K562 (cell line): ENCODE data around the gene BNIP5. TPM values are rescaled to one million over a fixed set of nuclear protein-coding genes. Genes with fewer than 3 reads are reported as not detected.

ENCODE experiments used
- C11orf30 ChIP-seq: fragments of 450-650 bp; IDR thresholded peaks from 2 replicates; pipeline ENCODE4 v1.6.1; 2016; ENCODE audit warnings: low read depth, mild to moderate bottlenecking
- CHD2 ChIP-seq: IDR thresholded peaks from 2 replicates; pipeline ENCODE4 v1.6.1; 2011; ENCODE audit warnings: low read depth, low read length
- GATAD2A ChIP-seq: fragments of 450-650 bp; IDR thresholded peaks from 2 replicates; pipeline ENCODE4 v1.6.1; 2017
- KDM1A ChIP-seq, 2 experiments: fragments of 450-650 bp; IDR thresholded peaks; 2 replicates each; pipeline ENCODE4 v1.6.1; 2016; ENCODE audit warnings: mild to moderate bottlenecking in 2 of 2
- KLF10 ChIP-seq: fragments of 250-450 bp; sonication (Bioruptor Pico); IDR thresholded peaks from 2 replicates; pipeline ENCODE4 v1.6.1; 2021; ENCODE audit warnings: matching md5 sums
- NR2F6 ChIP-seq: fragments of 450-650 bp; formaldehyde crosslinking; IDR thresholded peaks from 2 replicates; pipeline ENCODE4 v1.4.0; 2020; ENCODE audit warnings: mild to moderate bottlenecking
- RFX7 ChIP-seq: fragments of 250-450 bp; sonication (Bioruptor Pico); IDR thresholded peaks from 2 replicates; pipeline ENCODE4 v1.5.1; 2021; ENCODE audit warnings: mild to moderate bottlenecking
- SIRT6 ChIP-seq: IDR thresholded peaks from one replicate; pipeline ENCODE4 v1.6.1; 2012; ENCODE audit warnings: low read depth, mild to moderate bottlenecking, control low read depth, inconsistent platforms, low read length, moderate library complexity
- TOE1 ChIP-seq, 2 experiments: fragments of 450-650 bp in 1 of 2; sonication (generic) in 1 of 2; formaldehyde crosslinking in 1 of 2; IDR thresholded peaks; 2 replicates each; pipeline versions ENCODE4 v1.7.1 to v1.8.0; 2016 to 2022; ENCODE audit warnings: borderline replicate concordance in 2 of 2, mild to moderate bottlenecking in 2 of 2, antibody characterized with exemption in 1 of 2, inconsistent platforms in 1 of 2, low read depth in 1 of 2, missing genetic modification reagents in 1 of 2, moderate library complexity in 1 of 2
- ZNF561 ChIP-seq: fragments of 450-650 bp; formaldehyde crosslinking; conservative IDR thresholded peaks from 2 replicates; pipeline ENCODE4 v1.4.0; 2020; ENCODE audit warnings: mild to moderate bottlenecking, moderate library complexity
- polyA plus RNA-seq, 8 experiments: library from polyadenylated mRNA; depleted of rRNA in 4 of 8; stranded (reverse) in 5 of 8; unstranded in 3 of 8; fragments of >200 nt; fragmentation: Nextera tagmentation in 2 of 8; fragmentation: Illumina TruSeq in 1 of 8; extraction: Ambion mirVana in 2 of 8; extraction: Trizol in 1 of 8; gene quantifications; 2 replicates each; pipeline versions ENCODE4 v1.2.1 to v1.2.3, GENCODE V29; 2011 to 2014; ENCODE audit warnings: inconsistent platforms in 1 of 8, missing spikeins in 1 of 8
- total RNA-seq, 7 experiments: library from RNA; depleted of rRNA in 6 of 7; stranded (reverse); fragments of >200 nt in 6 of 7; fragmentation: Illumina TruSeq in 2 of 7; extraction: Trizol in 2 of 7; gene quantifications; 2 replicates each; pipeline versions ENCODE4 v1.2.1 to v1.2.3, GENCODE V29; 2011 to 2021; ENCODE audit warnings: low replicate concordance in 1 of 7
- TF ChIP-seq, protein P1 (sequence below): sonication (generic); formaldehyde crosslinking; IDR thresholded peaks from 2 replicates; pipeline ENCODE4 v1.4.0; 2020; ENCODE audit warnings: mild to moderate bottlenecking, missing genetic modification reagents
- TF ChIP-seq, protein P2 (sequence below): fragments of 250-450 bp; sonication (Bioruptor Pico); IDR thresholded peaks from 2 replicates; pipeline ENCODE4 v1.5.0; 2020; ENCODE audit warnings: mild to moderate bottlenecking, borderline replicate concordance
- TF ChIP-seq, protein P3 (sequence below): fragments of 450-650 bp; formaldehyde crosslinking; IDR thresholded peaks from 2 replicates; pipeline ENCODE4 v1.4.0; 2020; ENCODE audit warnings: mild to moderate bottlenecking
- TF ChIP-seq, protein P4 (sequence below): fragments of 450-650 bp; IDR thresholded peaks from 2 replicates; pipeline ENCODE4 v1.6.1; 2016; ENCODE audit warnings: borderline replicate concordance
- TF ChIP-seq, protein P5 (sequence below): sonication (generic); formaldehyde crosslinking; IDR thresholded peaks from 2 replicates; pipeline ENCODE4 v1.8.1; 2023; ENCODE audit warnings: mild to moderate bottlenecking, missing genetic modification reagents
- TF ChIP-seq, protein P6 (sequence below): fragments of 200-800 bp; sonication (Bioruptor generic); IDR thresholded peaks from 2 replicates; pipeline ENCODE4 v1.6.1; 2017; ENCODE audit warnings: missing genetic modification characterization, missing compliant biosample characterization

Gene BNIP5
- total and polyA plus RNA-seq, 9 of the 15 experiments (the other 6 are each of a cell fraction or from before 2014, with no cell fraction given): not detected

DNA sequence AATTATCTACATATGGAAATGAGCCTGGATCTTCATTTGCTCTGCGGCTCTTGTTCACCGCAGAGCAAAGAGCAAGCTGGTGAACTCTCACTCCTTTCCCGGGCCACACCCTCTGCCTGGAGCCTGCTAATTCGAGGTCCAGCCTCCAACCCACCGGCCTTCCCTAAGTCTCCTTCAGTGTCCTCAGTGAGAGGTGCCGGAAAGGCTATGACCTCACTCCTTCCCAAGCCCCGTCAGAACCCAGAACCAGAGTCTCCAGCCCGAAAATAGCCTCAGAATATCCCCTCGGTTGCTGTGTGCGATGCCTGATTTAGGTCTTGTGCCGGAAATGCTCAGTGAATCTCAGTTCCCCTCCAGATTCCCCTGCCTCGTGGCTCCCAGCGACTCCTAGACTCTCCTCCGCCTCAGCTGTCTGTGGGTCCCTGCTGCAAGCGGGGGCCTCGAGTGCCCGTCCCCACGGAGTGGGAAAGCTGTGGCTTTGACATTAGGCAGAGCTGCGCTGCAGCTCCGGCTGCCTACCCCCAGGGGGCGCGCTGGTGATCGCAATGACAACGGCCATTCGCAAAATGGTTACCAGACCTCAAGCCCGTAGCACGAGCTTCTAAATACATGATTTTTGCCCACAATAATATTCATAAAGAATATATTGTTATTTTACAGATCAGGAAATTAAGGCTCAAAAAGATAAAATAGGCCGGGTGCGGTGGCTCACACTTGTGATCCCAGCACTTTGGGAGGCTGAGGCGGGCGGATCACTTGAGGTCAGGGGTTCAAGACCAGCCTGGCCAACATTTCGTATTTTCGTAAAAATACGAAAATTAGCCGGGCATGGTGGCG, 4.1 kb upstream of the BNIP5 start (continued):
- TF ChIP-seq, protein P1, sequence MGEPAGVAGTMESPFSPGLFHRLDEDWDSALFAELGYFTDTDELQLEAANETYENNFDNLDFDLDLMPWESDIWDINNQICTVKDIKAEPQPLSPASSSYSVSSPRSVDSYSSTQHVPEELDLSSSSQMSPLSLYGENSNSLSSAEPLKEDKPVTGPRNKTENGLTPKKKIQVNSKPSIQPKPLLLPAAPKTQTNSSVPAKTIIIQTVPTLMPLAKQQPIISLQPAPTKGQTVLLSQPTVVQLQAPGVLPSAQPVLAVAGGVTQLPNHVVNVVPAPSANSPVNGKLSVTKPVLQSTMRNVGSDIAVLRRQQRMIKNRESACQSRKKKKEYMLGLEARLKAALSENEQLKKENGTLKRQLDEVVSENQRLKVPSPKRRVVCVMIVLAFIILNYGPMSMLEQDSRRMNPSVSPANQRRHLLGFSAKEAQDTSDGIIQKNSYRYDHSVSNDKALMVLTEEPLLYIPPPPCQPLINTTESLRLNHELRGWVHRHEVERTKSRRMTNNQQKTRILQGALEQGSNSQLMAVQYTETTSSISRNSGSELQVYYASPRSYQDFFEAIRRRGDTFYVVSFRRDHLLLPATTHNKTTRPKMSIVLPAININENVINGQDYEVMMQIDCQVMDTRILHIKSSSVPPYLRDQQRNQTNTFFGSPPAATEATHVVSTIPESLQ (CRISPR knock-in tag): no peak; the same call in 1 of the 2 replicates
- no peak for TF ChIP-seq NR2F6 (CRISPR knock-in tag)
- TF ChIP-seq, protein P2, sequence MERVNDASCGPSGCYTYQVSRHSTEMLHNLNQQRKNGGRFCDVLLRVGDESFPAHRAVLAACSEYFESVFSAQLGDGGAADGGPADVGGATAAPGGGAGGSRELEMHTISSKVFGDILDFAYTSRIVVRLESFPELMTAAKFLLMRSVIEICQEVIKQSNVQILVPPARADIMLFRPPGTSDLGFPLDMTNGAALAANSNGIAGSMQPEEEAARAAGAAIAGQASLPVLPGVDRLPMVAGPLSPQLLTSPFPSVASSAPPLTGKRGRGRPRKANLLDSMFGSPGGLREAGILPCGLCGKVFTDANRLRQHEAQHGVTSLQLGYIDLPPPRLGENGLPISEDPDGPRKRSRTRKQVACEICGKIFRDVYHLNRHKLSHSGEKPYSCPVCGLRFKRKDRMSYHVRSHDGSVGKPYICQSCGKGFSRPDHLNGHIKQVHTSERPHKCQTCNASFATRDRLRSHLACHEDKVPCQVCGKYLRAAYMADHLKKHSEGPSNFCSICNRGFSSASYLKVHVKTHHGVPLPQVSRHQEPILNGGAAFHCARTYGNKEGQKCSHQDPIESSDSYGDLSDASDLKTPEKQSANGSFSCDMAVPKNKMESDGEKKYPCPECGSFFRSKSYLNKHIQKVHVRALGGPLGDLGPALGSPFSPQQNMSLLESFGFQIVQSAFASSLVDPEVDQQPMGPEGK: no peak
- TF ChIP-seq, protein P3, sequence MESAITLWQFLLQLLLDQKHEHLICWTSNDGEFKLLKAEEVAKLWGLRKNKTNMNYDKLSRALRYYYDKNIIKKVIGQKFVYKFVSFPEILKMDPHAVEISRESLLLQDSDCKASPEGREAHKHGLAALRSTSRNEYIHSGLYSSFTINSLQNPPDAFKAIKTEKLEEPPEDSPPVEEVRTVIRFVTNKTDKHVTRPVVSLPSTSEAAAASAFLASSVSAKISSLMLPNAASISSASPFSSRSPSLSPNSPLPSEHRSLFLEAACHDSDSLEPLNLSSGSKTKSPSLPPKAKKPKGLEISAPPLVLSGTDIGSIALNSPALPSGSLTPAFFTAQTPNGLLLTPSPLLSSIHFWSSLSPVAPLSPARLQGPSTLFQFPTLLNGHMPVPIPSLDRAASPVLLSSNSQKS (CRISPR knock-in tag): no peak
- TF ChIP-seq ZNF561: no peak
- no peak for TF ChIP-seq KDM1A (IDR thresholded peaks at IDR 0.05)
- no peak for TF ChIP-seq SIRT6
- TF ChIP-seq, protein P4, sequence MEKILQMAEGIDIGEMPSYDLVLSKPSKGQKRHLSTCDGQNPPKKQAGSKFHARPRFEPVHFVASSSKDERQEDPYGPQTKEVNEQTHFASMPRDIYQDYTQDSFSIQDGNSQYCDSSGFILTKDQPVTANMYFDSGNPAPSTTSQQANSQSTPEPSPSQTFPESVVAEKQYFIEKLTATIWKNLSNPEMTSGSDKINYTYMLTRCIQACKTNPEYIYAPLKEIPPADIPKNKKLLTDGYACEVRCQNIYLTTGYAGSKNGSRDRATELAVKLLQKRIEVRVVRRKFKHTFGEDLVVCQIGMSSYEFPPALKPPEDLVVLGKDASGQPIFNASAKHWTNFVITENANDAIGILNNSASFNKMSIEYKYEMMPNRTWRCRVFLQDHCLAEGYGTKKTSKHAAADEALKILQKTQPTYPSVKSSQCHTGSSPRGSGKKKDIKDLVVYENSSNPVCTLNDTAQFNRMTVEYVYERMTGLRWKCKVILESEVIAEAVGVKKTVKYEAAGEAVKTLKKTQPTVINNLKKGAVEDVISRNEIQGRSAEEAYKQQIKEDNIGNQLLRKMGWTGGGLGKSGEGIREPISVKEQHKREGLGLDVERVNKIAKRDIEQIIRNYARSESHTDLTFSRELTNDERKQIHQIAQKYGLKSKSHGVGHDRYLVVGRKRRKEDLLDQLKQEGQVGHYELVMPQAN: no peak
- TF ChIP-seq CHD2: no peak
- no peak for TF ChIP-seq GATAD2A
- TF ChIP-seq, protein P5, sequence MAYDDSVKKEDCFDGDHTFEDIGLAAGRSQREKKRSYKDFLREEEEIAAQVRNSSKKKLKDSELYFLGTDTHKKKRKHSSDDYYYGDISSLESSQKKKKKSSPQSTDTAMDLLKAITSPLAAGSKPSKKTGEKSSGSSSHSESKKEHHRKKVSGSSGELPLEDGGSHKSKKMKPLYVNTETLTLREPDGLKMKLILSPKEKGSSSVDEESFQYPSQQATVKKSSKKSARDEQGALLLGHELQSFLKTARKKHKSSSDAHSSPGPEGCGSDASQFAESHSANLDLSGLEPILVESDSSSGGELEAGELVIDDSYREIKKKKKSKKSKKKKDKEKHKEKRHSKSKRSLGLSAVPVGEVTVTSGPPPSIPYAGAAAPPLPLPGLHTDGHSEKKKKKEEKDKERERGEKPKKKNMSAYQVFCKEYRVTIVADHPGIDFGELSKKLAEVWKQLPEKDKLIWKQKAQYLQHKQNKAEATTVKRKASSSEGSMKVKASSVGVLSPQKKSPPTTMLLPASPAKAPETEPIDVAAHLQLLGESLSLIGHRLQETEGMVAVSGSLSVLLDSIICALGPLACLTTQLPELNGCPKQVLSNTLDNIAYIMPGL (CRISPR knock-in tag): no peak; the same call in 1 of the 2 replicates
- no peak for TF ChIP-seq KLF10
- no peak for TF ChIP-seq TOE1 (IDR thresholded peaks at IDR 0.05; ENCODE audit: borderline replicate concordance)
- TF ChIP-seq TOE1 (CRISPR knock-in tag; IDR thresholded peaks at IDR 0.05; ENCODE audit: borderline replicate concordance, low read depth): no peak
- TF ChIP-seq, protein P6, sequence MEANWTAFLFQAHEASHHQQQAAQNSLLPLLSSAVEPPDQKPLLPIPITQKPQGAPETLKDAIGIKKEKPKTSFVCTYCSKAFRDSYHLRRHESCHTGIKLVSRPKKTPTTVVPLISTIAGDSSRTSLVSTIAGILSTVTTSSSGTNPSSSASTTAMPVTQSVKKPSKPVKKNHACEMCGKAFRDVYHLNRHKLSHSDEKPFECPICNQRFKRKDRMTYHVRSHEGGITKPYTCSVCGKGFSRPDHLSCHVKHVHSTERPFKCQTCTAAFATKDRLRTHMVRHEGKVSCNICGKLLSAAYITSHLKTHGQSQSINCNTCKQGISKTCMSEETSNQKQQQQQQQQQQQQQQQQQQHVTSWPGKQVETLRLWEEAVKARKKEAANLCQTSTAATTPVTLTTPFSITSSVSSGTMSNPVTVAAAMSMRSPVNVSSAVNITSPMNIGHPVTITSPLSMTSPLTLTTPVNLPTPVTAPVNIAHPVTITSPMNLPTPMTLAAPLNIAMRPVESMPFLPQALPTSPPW (CRISPR knock-in tag): no peak
- TF ChIP-seq C11orf30: no peak
- TF ChIP-seq RFX7 (CRISPR knock-in tag): no peak
